A204.1 (cell line): Measurements from ENCODE around the gene DLG1.
"Not testable (repeated sequence)": the region's sequence is repeated elsewhere in the genome, so short reads cannot be mapped to it uniquely, and the experiment has no call there.

Source experiments
- FAIRE-seq: peaks from 2 replicates; lab custom pipeline; 2012; peaks lifted over from hg19 to GRCh38; lab: Jason Lieb, UNC

The DLG1 gene

DNA sequence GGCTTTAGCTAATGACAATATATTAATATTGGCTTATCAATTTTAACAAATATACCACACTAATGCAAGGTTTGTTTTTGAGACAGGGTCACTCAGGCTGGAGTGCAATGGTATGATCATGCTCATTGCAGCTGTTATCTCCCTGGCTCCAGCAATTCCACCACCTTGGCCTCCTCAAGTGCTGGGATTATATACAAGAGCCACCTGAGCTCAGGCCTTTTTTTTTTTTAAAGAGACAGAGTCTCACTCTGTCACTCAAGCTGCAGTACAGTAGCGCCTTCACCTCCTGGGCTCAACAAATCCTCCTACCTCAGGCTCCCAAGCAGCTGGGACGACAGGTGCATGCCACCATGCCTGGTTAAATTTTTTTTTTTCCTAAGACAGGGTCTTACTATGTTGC is 11.7 kb downstream of the DLG1 start:
- no peak for FAIRE-seq

DNA sequence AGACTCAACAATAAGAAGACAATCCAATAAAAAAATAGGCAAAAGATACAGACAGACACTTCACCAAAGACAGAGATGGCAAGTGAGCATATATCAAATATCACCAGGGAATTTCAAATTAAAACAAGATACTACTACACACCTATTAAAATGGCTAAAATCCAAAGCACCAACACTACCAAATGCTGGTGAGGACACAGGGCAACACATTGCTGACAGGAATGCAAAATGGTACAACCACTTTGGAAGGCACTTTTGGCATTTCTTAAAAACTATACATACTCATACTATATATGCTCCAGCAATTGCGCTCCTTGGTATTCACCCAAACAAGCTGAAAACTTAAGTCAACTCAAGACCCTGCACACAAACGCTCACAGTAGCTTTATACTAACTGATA is 12.9 kb downstream of the DLG1 start:
- FAIRE-seq = no peak

DNA sequence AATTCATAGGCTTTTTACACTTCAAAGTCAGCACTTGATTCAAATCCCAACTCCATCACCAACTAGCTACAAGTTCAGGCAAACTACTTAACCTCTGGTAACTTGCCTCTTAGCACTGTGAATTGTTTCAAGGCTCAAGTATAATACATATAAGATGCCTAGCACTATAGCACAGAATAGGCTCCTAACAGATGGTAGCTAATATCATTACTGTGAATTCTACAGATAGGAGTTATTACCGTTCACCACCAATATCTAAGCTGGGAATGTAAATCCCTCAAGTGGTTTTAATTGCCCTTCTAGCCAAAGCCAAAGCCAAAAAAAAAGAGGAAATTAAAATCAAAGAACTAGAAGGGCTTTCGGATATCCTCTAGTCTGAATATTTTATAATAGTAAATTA is 15.4 kb downstream of the DLG1 start:
- no peak for FAIRE-seq

DNA sequence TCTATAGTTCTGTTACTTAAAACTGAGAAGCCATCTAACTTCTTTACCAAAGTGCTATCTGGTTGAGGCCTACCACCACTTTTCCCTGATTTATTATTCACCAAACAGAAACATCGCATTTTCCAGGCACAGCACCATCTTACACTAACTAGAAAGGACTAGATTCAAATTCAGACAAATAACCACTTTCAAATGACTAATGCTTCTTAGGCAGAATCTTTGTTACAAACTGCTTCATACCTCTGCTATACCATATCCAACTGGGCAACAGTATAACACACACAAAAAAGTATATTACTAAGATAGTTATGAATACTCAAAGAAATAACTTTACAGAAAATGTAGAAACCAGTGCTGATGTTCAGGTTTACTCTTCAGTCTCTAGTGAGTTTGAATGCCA is 16.6 kb downstream of the DLG1 start:
- FAIRE-seq = no peak

- no peak for FAIRE-seq
Measured at GRCh38 chr3:197280156-197280555, 18.3 kb downstream of the DLG1 start.

- FAIRE-seq = no peak
Measured at GRCh38 chr3:197278933-197279332, 19.5 kb downstream of the DLG1 start.

GRCh38 chr3:197276808-197277207 is 21.6 kb downstream of the DLG1 start:
- FAIRE-seq = not testable (repeated sequence)

GRCh38 chr3:197270558-197271317 is 27.7 kb downstream of the DLG1 start:
- no peak for FAIRE-seq

DNA sequence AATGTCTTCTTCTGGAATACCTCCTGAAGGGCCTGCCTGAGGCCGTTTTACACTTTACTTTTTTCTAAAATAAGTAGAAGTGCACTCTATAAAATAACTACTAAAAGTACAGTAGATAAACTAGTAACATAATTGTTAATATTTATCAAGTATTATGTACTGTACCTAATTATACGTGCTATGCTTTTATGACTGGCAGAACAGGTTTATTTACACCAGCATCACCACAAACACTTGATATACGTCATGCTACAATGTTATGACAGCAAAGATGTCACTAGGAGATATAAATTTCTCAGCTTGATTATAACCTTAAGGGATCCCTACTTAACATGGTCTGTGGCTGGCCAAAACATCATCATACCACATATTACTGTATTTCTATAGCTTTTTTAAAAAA is 29.4 kb downstream of the DLG1 start:
- FAIRE-seq = no peak

GRCh38 chr3:197268294-197268693 is 30.1 kb downstream of the DLG1 start:
- FAIRE-seq = no peak

DNA sequence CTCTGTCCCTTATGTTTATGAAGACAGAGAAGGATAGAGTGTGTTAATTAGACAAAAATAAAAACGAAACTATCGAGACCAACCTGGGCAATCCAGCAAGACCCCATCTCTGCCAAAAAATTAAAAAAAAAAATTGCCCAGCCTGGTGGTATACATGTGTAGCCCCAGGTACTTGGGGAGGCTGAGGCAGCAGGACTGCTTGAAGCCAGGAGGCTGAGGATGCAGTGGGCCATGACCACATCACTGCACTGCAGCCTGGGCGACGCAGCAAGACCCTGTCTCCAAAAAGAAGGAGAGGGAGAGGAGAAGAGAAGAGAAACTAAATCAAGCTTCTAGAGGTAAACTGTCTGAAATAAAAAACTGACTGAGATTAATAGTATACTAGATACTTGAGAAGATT is 32.1 kb downstream of the DLG1 start:
- FAIRE-seq = no peak

- FAIRE-seq = no peak
Measured at GRCh38 chr3:197262709-197263108, 35.7 kb downstream of the DLG1 start.

DNA sequence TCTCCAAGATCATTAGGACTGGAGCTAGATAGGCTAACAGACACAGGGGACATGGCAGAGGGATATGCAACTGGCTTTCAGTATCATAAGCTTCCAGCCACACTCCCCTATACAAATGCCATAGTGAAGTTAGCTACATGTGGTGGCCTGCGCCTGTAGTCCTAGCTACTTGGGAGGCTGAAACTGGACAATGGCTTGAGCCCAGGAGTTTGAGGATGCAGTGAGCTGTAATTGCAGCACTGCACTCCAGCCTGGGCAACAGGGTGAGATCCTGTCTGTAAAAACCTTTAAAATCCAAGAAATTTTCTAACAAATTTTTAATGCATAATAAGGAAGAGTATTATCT is 37.3 kb downstream of the DLG1 start:
- no peak for FAIRE-seq

DNA sequence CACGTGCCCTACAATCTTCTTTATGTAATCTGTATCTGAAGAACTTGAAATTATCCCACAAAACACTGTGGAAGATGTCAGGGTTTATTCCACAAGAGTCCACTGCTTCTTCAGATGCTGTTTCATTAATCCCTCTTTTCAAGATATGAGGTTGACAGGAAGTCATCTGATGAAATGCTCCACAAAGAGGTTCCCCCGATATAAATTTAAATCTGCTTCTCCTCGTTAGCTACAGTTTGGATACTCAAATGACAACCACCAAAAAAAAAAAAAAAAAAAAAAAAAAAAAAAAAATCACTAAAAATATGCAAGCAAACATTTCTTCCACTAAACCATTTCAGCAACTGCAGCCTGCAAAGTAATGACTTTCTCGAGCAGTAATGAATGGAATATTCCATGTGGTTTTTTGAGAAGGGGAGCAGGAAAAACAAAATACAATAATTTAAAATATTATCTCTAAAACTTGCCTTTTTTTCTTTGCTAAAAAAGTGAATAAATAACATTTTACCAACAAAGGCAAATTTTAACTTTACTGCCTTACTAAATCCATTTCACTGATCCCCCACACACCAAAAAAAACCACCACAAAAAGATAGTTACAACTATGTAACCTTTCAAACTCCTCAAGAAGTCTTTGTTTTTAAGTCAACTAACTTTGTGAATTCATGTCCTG is 37.8 kb downstream of the DLG1 start:
- FAIRE-seq = no peak

GRCh38 chr3:197259096-197259495 is 39.3 kb downstream of the DLG1 start:
- no peak for FAIRE-seq

DNA sequence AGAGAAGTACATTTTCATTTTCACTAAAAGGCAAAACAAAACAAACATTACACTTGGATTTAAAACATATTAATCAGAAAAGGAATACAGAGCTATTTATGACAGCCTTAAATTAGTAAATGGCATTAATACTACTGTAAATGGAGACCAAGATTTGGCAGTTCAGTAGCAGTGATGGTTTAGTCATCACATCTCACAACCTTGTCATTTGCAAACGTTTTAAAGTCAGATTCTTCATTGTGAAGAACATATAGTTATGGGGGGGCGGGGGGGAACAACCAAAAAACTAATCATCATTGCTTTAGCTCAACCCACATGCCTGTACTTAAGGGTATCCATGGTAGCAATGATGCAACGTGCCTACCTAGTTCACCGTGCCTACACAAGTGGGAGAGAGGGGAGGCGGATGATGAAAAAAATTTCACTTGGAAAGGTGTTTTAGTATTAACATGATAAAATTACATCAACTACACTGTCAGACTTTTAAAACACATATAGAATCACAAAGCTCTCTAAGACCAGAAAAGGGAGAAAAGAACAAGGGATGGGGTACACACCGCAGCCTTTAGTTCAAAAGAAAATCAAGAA is 40.1 kb downstream of the DLG1 start:
- no peak for FAIRE-seq

DNA sequence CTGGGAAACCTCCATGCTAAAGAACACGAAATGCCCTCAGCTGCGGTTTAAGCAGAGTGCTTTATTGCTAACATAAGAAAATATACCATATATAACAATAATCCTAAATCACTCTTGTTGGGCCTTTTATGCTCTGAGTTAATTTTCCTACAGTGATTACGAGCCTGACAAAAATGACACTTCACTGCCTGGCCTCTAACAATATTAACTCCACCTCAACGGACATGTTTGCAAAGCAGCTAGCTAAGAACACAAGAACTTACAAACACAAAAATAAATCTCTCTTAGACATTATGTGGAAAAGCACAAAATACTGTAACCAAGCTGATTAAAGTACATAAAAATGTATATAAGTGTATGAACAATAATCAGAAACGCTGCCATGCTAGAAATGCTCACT is 40.7 kb downstream of the DLG1 start:
- FAIRE-seq = no peak

DNA sequence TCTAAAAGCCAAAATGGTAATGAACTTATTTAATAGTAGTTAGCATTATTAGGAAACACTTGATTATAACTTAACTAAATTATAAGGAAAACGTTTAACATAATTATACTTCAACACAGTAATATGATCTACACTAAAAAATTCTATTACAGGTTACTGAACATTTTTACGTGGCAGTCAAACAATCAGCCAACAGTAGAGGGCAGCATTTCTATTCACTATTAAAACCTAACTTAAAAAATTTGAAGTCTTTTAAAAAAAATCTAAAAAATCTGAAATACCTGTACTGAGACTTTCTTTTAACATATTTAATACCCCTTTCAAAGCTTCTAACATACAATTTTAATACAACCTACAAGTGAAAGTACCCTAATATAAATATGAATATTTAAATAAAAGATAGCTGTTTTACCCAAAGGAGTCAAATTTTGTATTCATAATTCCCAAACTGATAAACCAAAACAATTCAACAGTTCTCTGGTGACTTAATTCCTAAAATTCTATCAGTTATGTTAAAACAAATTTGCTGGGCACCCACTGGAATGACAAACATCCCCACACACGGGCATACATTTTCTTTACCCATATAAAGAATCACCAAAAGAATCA is 41.5 kb downstream of the DLG1 start:
- FAIRE-seq = peak; percentile 96

GRCh38 chr3:197256104-197256503 is 42.3 kb downstream of the DLG1 start:
- no peak for FAIRE-seq

DNA sequence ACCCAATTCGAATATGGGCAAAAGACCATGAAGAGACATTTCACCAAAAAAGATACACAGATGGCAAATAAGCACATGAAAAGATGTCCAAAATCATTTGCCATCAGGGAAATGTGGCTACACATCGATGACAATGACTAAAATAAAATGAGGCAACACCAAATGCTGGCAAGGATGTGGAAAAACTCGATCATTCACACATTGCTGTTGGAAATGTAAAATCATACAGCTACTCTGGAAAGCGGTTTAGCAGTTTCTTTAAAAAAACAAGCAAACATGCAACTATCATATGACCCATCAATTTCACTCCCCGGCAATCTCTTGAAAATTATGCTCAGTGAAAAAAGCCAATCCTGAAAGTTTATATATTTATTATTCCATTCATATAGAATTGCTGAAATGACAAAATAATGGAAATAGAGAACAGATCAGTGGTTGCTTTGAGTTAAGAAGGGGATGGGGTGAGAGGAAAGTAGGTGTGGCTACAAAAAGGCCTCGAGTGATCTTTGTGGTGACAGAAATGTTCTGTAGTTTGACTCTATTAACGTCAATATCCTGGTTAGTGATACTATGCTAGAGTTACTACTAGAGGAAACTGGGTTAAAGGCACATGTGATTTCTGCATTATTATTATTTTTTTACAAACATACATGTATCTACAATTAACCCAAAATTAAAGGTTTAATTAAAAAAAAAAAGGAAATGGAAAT is 45.0 kb downstream of the DLG1 start:
- no peak for FAIRE-seq

GRCh38 chr3:197249542-197249941 is 48.9 kb downstream of the DLG1 start:
- FAIRE-seq = no peak

- FAIRE-seq = no peak
Measured at GRCh38 chr3:197248341-197248740, 50.1 kb downstream of the DLG1 start.

GRCh38 chr3:197244751-197245150 is 53.7 kb downstream of the DLG1 start:
- FAIRE-seq = no peak
